Measurements from ENCODE around the gene PHRF1. TPM values are rescaled to one million over a fixed set of nuclear protein-coding genes. Genes with fewer than 3 reads are reported as not detected.

The PHRF1 gene
- total and polyA plus RNA-seq, 2 donors from 2014 or later, result 7.5 to 30.9 TPM

- Histone ChIP-seq H3K4me1 (ENCODE audit: control insufficient read depth in 2 of 3, insufficient read depth in 2 of 3, low read depth in 1 of 3, low read length in 3 of 3) (peaks cover 0 to 13% (median 0%) of the 10 kb centered on the region in 3 donors), H3K27ac (ENCODE audit: low read depth in 2 of 2, low read length in 2 of 2) (no peak overlapping the region), H3K36me3 (ENCODE audit: control insufficient read depth in 2 of 3, insufficient read depth in 3 of 3, low read length in 3 of 3) (peaks cover 0 to 2% (median 0%) of the 10 kb centered on the region in 3 donors), H3K9me3 (ENCODE audit: control insufficient read depth in 2 of 3, insufficient read depth in 1 of 3, low read length in 3 of 3) (no peaks in the 10 kb centered on the region), H3K27me3 (ENCODE audit: control insufficient read depth, insufficient read depth, low read length) (no peaks in the 10 kb centered on the region), H3K4me3 (ENCODE audit: low read length in 3 of 3) (no peak overlapping the region), H3K9ac (ENCODE audit: low read length in 3 of 3) (no peak overlapping the region)
- peak in 1 of 5 donors; percentile 52 for DNase-seq
- FAIRE-seq, result no peak
- intact Hi-C loops (cut with DNase I), result no loop called here
- TF ChIP-seq, protein P1, sequence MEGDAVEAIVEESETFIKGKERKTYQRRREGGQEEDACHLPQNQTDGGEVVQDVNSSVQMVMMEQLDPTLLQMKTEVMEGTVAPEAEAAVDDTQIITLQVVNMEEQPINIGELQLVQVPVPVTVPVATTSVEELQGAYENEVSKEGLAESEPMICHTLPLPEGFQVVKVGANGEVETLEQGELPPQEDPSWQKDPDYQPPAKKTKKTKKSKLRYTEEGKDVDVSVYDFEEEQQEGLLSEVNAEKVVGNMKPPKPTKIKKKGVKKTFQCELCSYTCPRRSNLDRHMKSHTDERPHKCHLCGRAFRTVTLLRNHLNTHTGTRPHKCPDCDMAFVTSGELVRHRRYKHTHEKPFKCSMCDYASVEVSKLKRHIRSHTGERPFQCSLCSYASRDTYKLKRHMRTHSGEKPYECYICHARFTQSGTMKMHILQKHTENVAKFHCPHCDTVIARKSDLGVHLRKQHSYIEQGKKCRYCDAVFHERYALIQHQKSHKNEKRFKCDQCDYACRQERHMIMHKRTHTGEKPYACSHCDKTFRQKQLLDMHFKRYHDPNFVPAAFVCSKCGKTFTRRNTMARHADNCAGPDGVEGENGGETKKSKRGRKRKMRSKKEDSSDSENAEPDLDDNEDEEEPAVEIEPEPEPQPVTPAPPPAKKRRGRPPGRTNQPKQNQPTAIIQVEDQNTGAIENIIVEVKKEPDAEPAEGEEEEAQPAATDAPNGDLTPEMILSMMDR (IDR thresholded peaks at IDR 0.05; ENCODE audit: borderline replicate concordance, extremely low read depth, insufficient read depth), result no peak
Measured at GRCh38 chr11:617912-618682, 41.8 kb downstream of the PHRF1 start.

GRCh38 chr11:618856-619627 lies 42.8 kb downstream of the PHRF1 start:
- Histone ChIP-seq H3K4me3 (ENCODE audit: low read length in 3 of 3) (no peak overlapping the region), H3K27ac (ENCODE audit: low read depth in 2 of 2, low read length in 2 of 2) (no peak overlapping the region), H3K27me3 (ENCODE audit: control insufficient read depth, insufficient read depth, low read length) (no peaks in the 10 kb centered on the region), H3K9ac (ENCODE audit: low read length in 3 of 3) (no peak overlapping the region), H3K4me1 (ENCODE audit: control insufficient read depth in 2 of 3, insufficient read depth in 2 of 3, low read depth in 1 of 3, low read length in 3 of 3) (peaks cover 0 to 13% (median 0%) of the 10 kb centered on the region in 3 donors), H3K9me3 (ENCODE audit: control insufficient read depth in 2 of 3, insufficient read depth in 1 of 3, low read length in 3 of 3) (no peaks in the 10 kb centered on the region), H3K36me3 (ENCODE audit: control insufficient read depth in 2 of 3, insufficient read depth in 3 of 3, low read length in 3 of 3) (no peaks in the 10 kb centered on the region)
- TF ChIP-seq, protein P1 (IDR thresholded peaks at IDR 0.05; ENCODE audit: borderline replicate concordance, extremely low read depth, insufficient read depth), result no peak
- DNase-seq (peak in 2 of 5 donors; percentile 50 to 71), FAIRE-seq (no peak)
- intact Hi-C loops (cut with DNase I), result no loop called here

DNA sequence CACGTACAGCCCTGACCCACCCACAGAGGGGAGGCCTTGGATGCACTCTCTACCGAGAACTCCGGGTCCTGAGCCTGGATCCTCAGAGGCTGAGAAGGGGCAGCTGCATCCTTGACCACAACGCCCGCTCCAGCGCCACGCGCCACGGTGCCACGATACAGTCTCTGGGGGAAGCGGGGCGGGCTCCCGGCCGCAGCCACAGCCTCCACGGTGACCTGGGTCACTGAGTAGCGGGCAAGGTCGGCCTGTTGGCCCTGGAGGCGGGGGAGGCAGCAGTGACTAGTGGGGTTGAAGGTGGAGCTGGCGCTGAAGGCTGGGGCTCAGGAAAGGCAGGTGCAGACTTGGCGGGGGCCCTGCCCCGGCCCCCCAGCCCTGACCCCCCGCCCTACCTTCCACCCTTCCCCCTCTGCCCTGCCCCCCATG lies 43.4 kb downstream of the PHRF1 start:
- Histone ChIP-seq H3K4me1 (ENCODE audit: control insufficient read depth in 2 of 3, insufficient read depth in 2 of 3, low read depth in 1 of 3, low read length in 3 of 3) (peaks cover 0 to 7% (median 0%) of the 10 kb centered on the region in 3 donors), H3K27me3 (ENCODE audit: control insufficient read depth, insufficient read depth, low read length) (no peaks in the 10 kb centered on the region), H3K4me3 (ENCODE audit: low read length in 3 of 3) (no peak overlapping the region), H3K27ac (ENCODE audit: low read depth in 2 of 2, low read length in 2 of 2) (no peak overlapping the region), H3K9me3 (ENCODE audit: control insufficient read depth in 2 of 3, insufficient read depth in 1 of 3, low read length in 3 of 3) (no peaks in the 10 kb centered on the region), H3K36me3 (ENCODE audit: control insufficient read depth in 2 of 3, insufficient read depth in 3 of 3, low read length in 3 of 3) (no peaks in the 10 kb centered on the region), H3K9ac (ENCODE audit: low read length in 3 of 3) (no peak overlapping the region)
- peak in 2 of 5 donors; percentile 61 to 69 for DNase-seq
- TF ChIP-seq, protein P1 (IDR thresholded peaks at IDR 0.05; ENCODE audit: borderline replicate concordance, extremely low read depth, insufficient read depth), result no peak
- no peak for FAIRE-seq
- intact Hi-C loops (cut with DNase I), result no loop called here

Data from kidney (tissue), 14 donors.